Measurements from ENCODE around the gene SDHB. TPM values are rescaled to one million over a fixed set of nuclear protein-coding genes. Genes with fewer than 3 reads are reported as not detected.

Gene SDHB
- total RNA-seq, 4 donors from 2014 or later = 79.6 to 130 (median 86.3) TPM

DNA sequence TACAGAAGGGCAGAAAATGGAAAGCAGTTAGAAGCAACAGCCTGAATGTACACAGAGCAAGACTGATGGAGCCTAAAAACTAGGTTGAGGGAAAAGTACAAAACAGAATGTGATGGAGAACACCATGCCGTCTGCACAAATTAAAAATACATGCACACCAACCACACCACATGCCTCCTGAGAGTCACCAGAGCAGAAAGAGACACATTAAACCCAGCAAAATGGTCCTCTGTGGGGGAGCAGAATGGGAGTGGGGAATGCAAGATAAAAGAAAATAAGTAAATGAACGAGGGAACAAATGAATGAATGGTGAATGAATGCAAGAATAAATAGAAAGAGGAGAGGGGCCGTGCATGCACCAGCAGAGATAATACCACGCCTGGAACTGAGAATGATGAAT lies 41.3 kb upstream of the SDHB start:
- Histone ChIP-seq H3K4me3 (no peak overlapping the region), H3K27ac (no peak overlapping the region), H3K36me3 (no peaks in the 10 kb centered on the region), H3K27me3 (no peaks in the 10 kb centered on the region), H3K4me1 (peaks cover 0 to 48% (median 18%) of the 10 kb centered on the region in 4 donors), H3K9me3 (no peaks in the 10 kb centered on the region)
- TF ChIP-seq, protein P1, sequence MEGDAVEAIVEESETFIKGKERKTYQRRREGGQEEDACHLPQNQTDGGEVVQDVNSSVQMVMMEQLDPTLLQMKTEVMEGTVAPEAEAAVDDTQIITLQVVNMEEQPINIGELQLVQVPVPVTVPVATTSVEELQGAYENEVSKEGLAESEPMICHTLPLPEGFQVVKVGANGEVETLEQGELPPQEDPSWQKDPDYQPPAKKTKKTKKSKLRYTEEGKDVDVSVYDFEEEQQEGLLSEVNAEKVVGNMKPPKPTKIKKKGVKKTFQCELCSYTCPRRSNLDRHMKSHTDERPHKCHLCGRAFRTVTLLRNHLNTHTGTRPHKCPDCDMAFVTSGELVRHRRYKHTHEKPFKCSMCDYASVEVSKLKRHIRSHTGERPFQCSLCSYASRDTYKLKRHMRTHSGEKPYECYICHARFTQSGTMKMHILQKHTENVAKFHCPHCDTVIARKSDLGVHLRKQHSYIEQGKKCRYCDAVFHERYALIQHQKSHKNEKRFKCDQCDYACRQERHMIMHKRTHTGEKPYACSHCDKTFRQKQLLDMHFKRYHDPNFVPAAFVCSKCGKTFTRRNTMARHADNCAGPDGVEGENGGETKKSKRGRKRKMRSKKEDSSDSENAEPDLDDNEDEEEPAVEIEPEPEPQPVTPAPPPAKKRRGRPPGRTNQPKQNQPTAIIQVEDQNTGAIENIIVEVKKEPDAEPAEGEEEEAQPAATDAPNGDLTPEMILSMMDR (IDR thresholded peaks at IDR 0.05) = no peak
- TF ChIP-seq POLR2A (IDR thresholded peaks at IDR 0.05) (no peak), EP300 (IDR thresholded peaks at IDR 0.05) (no peak)
- no peak for DNase-seq (ENCODE audit: low spot score in 2 of 2)
- WGBS, 2 donors = 41 to 44% methylated on average over 4 of the region's 4 CpGs

DNA sequence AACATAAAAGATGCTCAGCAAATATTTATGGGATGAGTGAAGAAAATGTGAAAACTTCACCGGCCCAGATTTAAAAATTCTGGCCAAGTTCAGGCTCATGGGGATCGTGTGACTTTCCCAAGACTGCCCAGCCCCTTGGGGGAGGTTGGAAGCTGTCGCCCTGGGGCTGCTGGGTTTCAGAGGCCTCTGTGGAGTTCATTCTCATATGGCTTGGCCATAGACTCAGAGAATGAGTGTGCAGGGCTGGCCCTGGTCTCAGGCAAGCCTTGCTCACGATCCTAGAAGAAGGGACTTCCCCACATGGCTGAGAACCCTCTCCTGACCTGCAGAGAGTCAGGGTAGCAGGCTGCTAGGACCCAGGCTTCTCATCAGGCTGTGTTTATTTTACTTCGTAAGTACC lies 40.8 kb upstream of the SDHB start:
- no peak for DNase-seq (ENCODE audit: low spot score in 2 of 2)
- no peaks in the 10 kb centered on the region for H3K36me3 ChIP-seq
- H3K4me1 ChIP-seq = peaks cover 0 to 53% (median 18%) of the 10 kb centered on the region in 4 donors
- H3K27ac ChIP-seq = no peak overlapping the region
- WGBS, 2 donors = 50 to 57% methylated on average over 5 of the region's 5 CpGs
- no peaks in the 10 kb centered on the region for H3K27me3 ChIP-seq
- TF ChIP-seq, protein P1 (IDR thresholded peaks at IDR 0.05) = no peak
- TF ChIP-seq EP300 (IDR thresholded peaks at IDR 0.05) = no peak
- no peak for TF ChIP-seq POLR2A (IDR thresholded peaks at IDR 0.05)
- H3K9me3 ChIP-seq = no peaks in the 10 kb centered on the region
- H3K4me3 ChIP-seq = no peak overlapping the region

DNA sequence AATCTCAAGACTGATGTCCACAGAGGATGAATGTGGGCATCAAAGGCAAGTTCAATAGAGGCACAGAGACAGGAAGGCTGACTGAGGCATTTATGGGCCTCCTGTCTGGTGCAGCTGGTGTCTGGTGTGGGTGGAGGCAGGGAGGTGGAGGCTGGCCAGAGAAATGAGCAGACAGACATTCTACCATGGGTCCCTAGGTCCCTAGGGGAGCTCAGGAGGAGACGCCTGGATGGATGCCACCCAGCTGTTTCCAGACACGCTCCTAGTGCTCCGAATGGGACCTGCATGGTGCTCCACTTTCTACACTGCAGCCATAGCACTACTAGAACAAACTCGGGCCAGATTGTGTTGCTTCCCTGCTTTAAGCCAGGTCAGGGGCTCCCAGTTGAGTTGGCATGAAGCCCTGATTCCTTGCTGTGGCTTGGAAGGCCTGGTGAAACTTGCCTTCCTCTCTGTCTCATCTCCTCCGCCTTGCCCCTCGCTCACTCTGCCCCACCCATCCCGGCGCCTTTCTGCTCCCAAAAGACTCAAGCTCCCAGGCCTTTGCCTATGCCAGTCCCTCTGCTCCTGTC lies 40.1 kb upstream of the SDHB start:
- no peaks in the 10 kb centered on the region for H3K36me3 ChIP-seq
- no peak overlapping the region for H3K4me3 ChIP-seq
- TF ChIP-seq POLR2A (IDR thresholded peaks at IDR 0.05) (no peak), EP300 (IDR thresholded peaks at IDR 0.05) (no peak)
- TF ChIP-seq, protein P1 (IDR thresholded peaks at IDR 0.05) = no peak
- no peaks in the 10 kb centered on the region for H3K9me3 ChIP-seq
- H3K4me1 ChIP-seq = peaks cover 0 to 52% (median 16%) of the 10 kb centered on the region in 4 donors
- peak overlapping the region in 1 of 4 donors; percentile 8 for H3K27ac ChIP-seq
- WGBS, 2 donors = 83 to 85% methylated on average over 8 of the region's 8 CpGs
- no peaks in the 10 kb centered on the region for H3K27me3 ChIP-seq
- DNase-seq (ENCODE audit: low spot score in 2 of 2) = no peak

DNA sequence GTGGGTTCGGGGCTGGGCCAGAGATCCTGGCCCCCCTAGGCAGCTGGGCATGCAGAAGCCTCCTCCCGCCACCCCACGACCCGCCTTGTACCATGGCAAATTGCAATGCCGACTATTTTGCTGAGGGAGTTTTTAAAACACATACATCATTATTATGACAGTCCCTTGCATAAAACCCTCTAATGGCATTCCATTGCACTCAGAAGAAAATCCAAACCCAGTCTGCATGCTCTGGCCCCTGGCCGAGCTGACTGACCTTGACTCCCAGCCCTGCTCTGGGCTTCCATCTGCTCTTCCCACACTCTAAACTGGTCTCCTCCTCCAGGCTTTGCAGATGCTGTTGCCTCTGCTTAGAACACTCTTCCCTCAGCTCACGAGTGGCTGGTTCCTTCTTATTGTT lies 37.4 kb upstream of the SDHB start:
- H3K36me3 ChIP-seq = no peaks in the 10 kb centered on the region
- TF ChIP-seq POLR2A (IDR thresholded peaks at IDR 0.05) = no peak
- TF ChIP-seq, protein P1 (IDR thresholded peaks at IDR 0.05) = no peak
- TF ChIP-seq EP300 (IDR thresholded peaks at IDR 0.05) = no peak
- H3K4me3 ChIP-seq = no peak overlapping the region
- no peak for DNase-seq (ENCODE audit: low spot score in 2 of 2)
- H3K9me3 ChIP-seq = no peaks in the 10 kb centered on the region
- peak overlapping the region in 2 of 4 donors; percentile 70 to 78 for H3K27ac ChIP-seq
- 51 to 60% methylated on average over 6 to 7 of the region's 7 CpGs for WGBS, 2 donors
- peaks cover 0 to 32% (median 8%) of the 10 kb centered on the region in 4 donors for H3K4me1 ChIP-seq
- no peaks in the 10 kb centered on the region for H3K27me3 ChIP-seq

DNA sequence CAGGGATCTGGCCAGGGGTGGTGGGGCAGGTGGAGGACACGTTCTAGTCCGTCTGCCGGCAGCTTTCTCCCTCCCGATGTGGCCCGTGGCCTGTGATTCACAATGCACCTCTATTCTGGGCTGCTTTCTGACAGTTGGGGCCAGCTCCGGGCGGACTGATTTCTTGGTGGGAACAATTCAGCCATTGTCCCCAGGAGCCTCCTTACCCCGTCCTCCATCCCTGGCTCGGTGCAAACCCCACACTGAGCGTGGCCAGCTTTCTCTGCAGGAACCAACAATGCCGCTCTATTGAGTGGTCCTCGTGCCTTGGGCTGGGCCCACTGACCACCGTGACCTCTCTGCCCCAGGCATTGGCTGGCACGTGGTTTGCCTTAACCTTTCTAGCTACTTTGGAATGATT lies 35.7 kb upstream of the SDHB start:
- Histone ChIP-seq H3K9me3 (no peaks in the 10 kb centered on the region), H3K27me3 (no peaks in the 10 kb centered on the region), H3K4me1 (peaks cover 0 to 32% (median 8%) of the 10 kb centered on the region in 4 donors), H3K4me3 (no peak overlapping the region), H3K27ac (peak overlapping the region; percentile 3 to 81 (median 80)), H3K36me3 (no peaks in the 10 kb centered on the region)
- WGBS, 2 donors = 33 to 40% methylated on average over 14 of the region's 14 CpGs
- peak; percentile 53 to 87 for TF ChIP-seq EP300 (IDR thresholded peaks at IDR 0.05)
- TF ChIP-seq, protein P1 (IDR thresholded peaks at IDR 0.05) = no peak
- peak; percentile 12 to 28 for DNase-seq (ENCODE audit: low spot score in 2 of 2)

Measured in tibial nerve (tissue), 4 donors.